DOHH2 (cell line): ENCODE measurements around the gene HLA-DRB1.

Experiments used
- H3F3A ChIP-seq: fragments of 200-600 bp; sonication (generic), shearing (Covaris generic); 2 replicates; pipeline ENCODE4 v1.6.0; 2016; ENCODE audit warnings: antibody characterized with exemption, mild to moderate bottlenecking; ENCODE audit not compliant: control insufficient read depth, insufficient read depth
- H3K27ac ChIP-seq: fragments of 200-600 bp; sonication (generic); 2 replicates; pipeline ENCODE4 v1.5.1; 2014; ENCODE audit warnings: low read depth, mild to moderate bottlenecking, low read length, moderate library complexity
- H3K27me3 ChIP-seq: fragments of 200-600 bp; sonication (generic); 2 replicates; pipeline ENCODE4 v1.6.1; 2014; ENCODE audit warnings: mild to moderate bottlenecking, low read length, mixed read lengths; ENCODE audit not compliant: control insufficient read depth
- H3K36me3 ChIP-seq: fragments of 200-600 bp; sonication (generic); 2 replicates; pipeline ENCODE4 v1.6.1; 2014; ENCODE audit warnings: mild to moderate bottlenecking, low read length, moderate library complexity, mixed read lengths; ENCODE audit not compliant: control insufficient read depth
- H3K4me1 ChIP-seq: fragments of 200-600 bp; sonication (generic); 2 replicates; pipeline ENCODE4 v1.6.1; 2014; ENCODE audit warnings: mild to moderate bottlenecking, low read length, mixed read lengths; ENCODE audit not compliant: control insufficient read depth
- H3K4me2 ChIP-seq: fragments of 200-600 bp; sonication (generic); 2 replicates; pipeline ENCODE4 v1.6.0; 2014; ENCODE audit warnings: mild to moderate bottlenecking, low read length, moderate library complexity
- H3K4me3 ChIP-seq: fragments of 200-600 bp; sonication (generic); 2 replicates; pipeline ENCODE4 v1.5.1; 2014; ENCODE audit warnings: mild to moderate bottlenecking, low read length, mixed read lengths
- H3K79me2 ChIP-seq: fragments of 200-600 bp; sonication (generic); 2 replicates; pipeline ENCODE4 v1.6.1; 2014; ENCODE audit warnings: mild to moderate bottlenecking, low read length, mixed read lengths; ENCODE audit not compliant: control insufficient read depth
- H3K9me2 ChIP-seq: fragments of 200-600 bp; sonication (generic); replicated peaks from 2 replicates; pipeline ENCODE4 v1.6.1; 2014; ENCODE audit warnings: mild to moderate bottlenecking, low read length, mixed read lengths; ENCODE audit not compliant: control insufficient read depth
- H3K9me3 ChIP-seq: fragments of 200-600 bp; sonication (generic); 2 replicates; pipeline ENCODE4 v1.6.1; 2014; ENCODE audit warnings: antibody characterized with exemption, low read length, mixed read lengths; ENCODE audit not compliant: control insufficient read depth, insufficient read depth
- H4K20me1 ChIP-seq: fragments of 200-600 bp; sonication (generic); 2 replicates; pipeline ENCODE4 v1.6.0; 2014; ENCODE audit warnings: low read depth, mild to moderate bottlenecking, antibody characterized with exemption, low read length, moderate library complexity; ENCODE audit not compliant: control insufficient read depth, insufficient read depth
- CTCF ChIP-seq: fragments of 200-600 bp; sonication (generic); IDR thresholded peaks from one replicate; pipeline ENCODE4 v1.5.1; 2014; ENCODE audit warnings: antibody characterized with exemption, mild to moderate bottlenecking, low read depth, low read length; ENCODE audit not compliant: poor library complexity, severe bottlenecking
- EZH2phosphoT487 ChIP-seq: fragments of 200-600 bp; sonication (generic); IDR thresholded peaks from 2 replicates; pipeline ENCODE4 v1.6.1; 2017; ENCODE audit warnings: borderline replicate concordance, mild to moderate bottlenecking, antibody characterized with exemption, low read length, moderate library complexity, mixed read lengths

The HLA-DRB1 gene

GRCh38 chr6:32568561-32568960 lies 21.1 kb downstream of the HLA-DRB1 start:
- no peaks in the 10 kb centered on the region for H4K20me1 ChIP-seq
- H3K36me3 ChIP-seq: no peaks in the 10 kb centered on the region
- no peaks in the 10 kb centered on the region for H3K9me3 ChIP-seq
- H3K79me2 ChIP-seq: no peaks in the 10 kb centered on the region
- H3K4me1 ChIP-seq: peaks cover 7% of the 10 kb centered on the region; the same call in 1 of the 2 replicates
- H3K4me3 ChIP-seq: no peak overlapping the region
- no peak overlapping the region for H3K4me2 ChIP-seq
- TF ChIP-seq EZH2phosphoT487: no peak
- no peak for TF ChIP-seq CTCF
- H3K27me3 ChIP-seq: no peaks in the 10 kb centered on the region
- no peak overlapping the region for H3K27ac ChIP-seq
- H3K9me2 ChIP-seq: no peaks in the 10 kb centered on the region
- H3F3A ChIP-seq: no peaks in the 10 kb centered on the region

DNA sequence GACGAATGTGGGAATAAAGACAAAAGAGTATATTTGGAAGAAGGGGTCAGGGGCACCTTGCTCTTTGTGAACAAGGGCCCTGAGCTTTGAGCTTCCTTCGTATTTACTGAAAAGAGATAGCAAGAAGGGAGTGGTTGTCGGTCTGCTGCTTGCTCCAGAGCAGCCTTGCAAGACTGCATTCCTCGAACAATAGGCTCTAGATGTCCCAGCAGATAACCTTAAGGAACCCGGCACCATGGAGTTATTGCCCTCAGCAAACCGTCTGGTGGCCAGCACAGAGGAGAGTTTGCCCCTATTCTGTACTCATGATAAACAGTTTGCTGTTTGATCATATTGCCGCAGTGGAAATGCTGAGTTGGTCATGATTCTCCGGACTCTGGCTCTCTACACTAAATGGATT lies 22.7 kb downstream of the HLA-DRB1 start:
- H3F3A ChIP-seq: no peaks in the 10 kb centered on the region
- H3K4me2 ChIP-seq: no peak overlapping the region
- H3K27ac ChIP-seq: no peak overlapping the region
- H3K27me3 ChIP-seq: peaks cover 2% of the 10 kb centered on the region; the same call in 1 of the 2 replicates
- no peaks in the 10 kb centered on the region for H3K9me3 ChIP-seq
- peaks cover 7% of the 10 kb centered on the region; the same call in 1 of the 2 replicates for H3K4me1 ChIP-seq
- no peaks in the 10 kb centered on the region for H3K79me2 ChIP-seq
- no peak overlapping the region for H3K4me3 ChIP-seq
- no peaks in the 10 kb centered on the region for H3K9me2 ChIP-seq
- no peaks in the 10 kb centered on the region for H4K20me1 ChIP-seq
- no peaks in the 10 kb centered on the region for H3K36me3 ChIP-seq
- no peak for TF ChIP-seq EZH2phosphoT487
- no peak for TF ChIP-seq CTCF

DNA sequence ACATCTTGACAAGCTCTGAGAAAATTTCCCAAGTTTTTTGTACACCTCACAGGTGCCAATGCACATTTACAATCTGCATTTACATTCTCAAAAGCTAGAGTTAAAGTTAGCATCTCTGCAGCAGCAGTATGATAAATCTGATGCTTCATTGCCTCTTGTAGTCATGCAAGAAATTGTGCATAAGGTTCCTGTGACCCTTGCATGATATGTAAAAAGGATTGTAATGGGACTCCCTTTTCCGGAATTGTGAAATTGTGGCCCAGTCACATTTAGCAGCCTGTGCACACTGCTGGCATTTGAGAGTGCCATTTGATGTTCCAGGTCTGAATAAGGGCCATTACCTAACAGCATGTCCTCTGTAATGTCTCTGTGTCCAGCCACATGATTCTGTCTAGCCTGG lies 24.1 kb downstream of the HLA-DRB1 start:
- no peaks in the 10 kb centered on the region for H4K20me1 ChIP-seq
- peaks cover 2% of the 10 kb centered on the region; the same call in 1 of the 2 replicates for H3K27me3 ChIP-seq
- peaks cover 7% of the 10 kb centered on the region; the same call in 1 of the 2 replicates for H3K4me1 ChIP-seq
- no peaks in the 10 kb centered on the region for H3F3A ChIP-seq
- no peaks in the 10 kb centered on the region for H3K79me2 ChIP-seq
- TF ChIP-seq CTCF (no peak), EZH2phosphoT487 (no peak)
- no peaks in the 10 kb centered on the region for H3K9me3 ChIP-seq
- H3K9me2 ChIP-seq: no peaks in the 10 kb centered on the region
- no peak overlapping the region for H3K4me2 ChIP-seq
- no peak overlapping the region for H3K4me3 ChIP-seq
- no peak overlapping the region for H3K27ac ChIP-seq
- no peaks in the 10 kb centered on the region for H3K36me3 ChIP-seq

- Histone ChIP-seq H3K27ac (no peak overlapping the region), H3K36me3 (no peaks in the 10 kb centered on the region), H3K4me3 (no peak overlapping the region), H3K9me2 (no peaks in the 10 kb centered on the region), H3K27me3 (peaks cover 2% of the 10 kb centered on the region; the same call in 1 of the 2 replicates), H4K20me1 (no peaks in the 10 kb centered on the region), H3K9me3 (no peaks in the 10 kb centered on the region), H3F3A (no peaks in the 10 kb centered on the region), H3K79me2 (no peaks in the 10 kb centered on the region), H3K4me2 (no peak overlapping the region), H3K4me1 (no peaks in the 10 kb centered on the region)
- TF ChIP-seq CTCF: no peak
- TF ChIP-seq EZH2phosphoT487: no peak
Measured at GRCh38 chr6:32562940-32563339, 26.7 kb downstream of the HLA-DRB1 start.
